ENCODE data around the gene UBE2D2.
A peak's percentile ranks its signal among the peaks of the same experiment; 100 is the strongest.
"Not testable (repeated sequence)": the region's sequence is repeated elsewhere in the genome, so short reads cannot be mapped to it uniquely, and the experiment has no call there.

The UBE2D2 gene

DNA sequence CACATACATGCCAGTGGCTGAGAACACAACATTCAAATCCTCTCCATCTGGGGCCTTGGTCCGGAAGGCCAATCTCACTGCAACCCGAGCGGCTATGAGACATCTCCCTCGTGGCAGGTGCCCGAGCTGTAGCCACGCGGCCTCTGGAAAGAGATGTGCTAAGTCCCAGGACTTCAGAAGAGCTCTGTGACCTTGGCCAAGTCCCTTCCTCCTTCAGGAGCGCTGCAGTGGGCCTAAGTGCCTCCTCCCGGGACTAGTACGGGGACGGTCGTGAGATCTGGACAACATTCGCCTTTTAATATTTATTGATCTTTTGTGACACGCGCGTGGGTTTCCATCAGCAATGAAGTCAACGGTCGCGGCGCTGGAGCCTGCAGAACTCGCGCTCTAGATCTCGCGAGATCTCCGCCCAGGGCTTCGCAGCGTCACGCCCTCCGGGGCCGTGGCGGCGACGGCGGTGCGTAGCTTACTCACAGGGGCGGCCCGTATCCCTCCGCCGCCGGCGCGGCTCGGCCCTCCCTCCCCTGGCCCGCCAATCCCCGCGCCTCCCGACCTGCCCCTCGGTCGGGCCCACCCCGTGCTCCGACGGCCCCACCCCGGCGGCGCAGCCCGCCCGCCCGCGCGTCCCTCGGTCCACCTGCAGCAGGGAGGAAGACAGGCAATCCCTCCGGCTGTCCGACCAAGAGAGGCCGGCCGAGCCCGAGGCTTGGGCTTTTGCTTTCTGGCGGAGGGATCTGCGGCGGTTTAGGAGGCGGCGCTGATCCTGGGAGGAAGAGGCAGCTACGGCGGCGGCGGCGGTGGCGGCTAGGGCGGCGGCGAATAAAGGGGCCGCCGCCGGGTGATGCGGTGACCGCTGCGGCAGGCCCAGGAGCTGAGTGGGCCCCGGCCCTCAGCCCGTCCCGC lies at the start of gene UBE2D2:
Gene UBE2D2, plus strand, starts transcription at position 588 of the 903 bp plus-strand sequence. CDS start 453 bp downstream, outside the sequence.
- DNase-seq (ENCODE audit: extremely low read depth in 1 of 2, low read depth in 1 of 2), result peak; percentile 87 to 96

- DNase-seq (ENCODE audit: extremely low read depth in 1 of 2, low read depth in 1 of 2), result no peak
Measured at GRCh38 chr5:139512786-139513390, 48.3 kb upstream of the UBE2D2 start.

DNA sequence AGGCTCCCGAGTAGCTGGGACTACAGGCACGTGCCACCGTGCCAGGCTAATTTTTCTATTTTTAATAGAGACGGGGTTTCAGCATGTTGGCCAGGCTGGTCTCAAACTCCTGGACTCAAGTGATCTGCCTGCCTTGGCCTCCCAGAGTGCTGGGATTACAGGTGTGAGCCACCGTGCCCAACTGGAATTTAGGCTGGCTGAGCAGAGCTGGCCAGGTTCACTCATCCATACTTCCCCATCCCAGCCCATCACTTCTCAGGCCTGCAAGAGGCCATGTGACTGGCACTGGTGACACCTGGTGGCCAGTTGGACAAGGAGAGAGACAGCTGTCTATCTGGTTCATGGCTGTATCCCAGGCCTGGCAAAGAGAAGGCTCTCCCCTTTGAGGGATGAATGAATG lies 47.7 kb upstream of the UBE2D2 start:
- DNase-seq (ENCODE audit: extremely low read depth in 1 of 2, low read depth in 1 of 2), result peak; percentile 53 to 62

GRCh38 chr5:139513852-139514485 lies 47.2 kb upstream of the UBE2D2 start:
- no peak for DNase-seq (ENCODE audit: extremely low read depth in 1 of 2, low read depth in 1 of 2)

- no peak for DNase-seq (ENCODE audit: extremely low read depth in 1 of 2, low read depth in 1 of 2)
Measured at GRCh38 chr5:139514486-139514856, 46.7 kb upstream of the UBE2D2 start.

- peak; percentile 59 to 88 for DNase-seq (ENCODE audit: extremely low read depth in 1 of 2, low read depth in 1 of 2)
Measured at GRCh38 chr5:139517683-139518564, 43.2 kb upstream of the UBE2D2 start.

GRCh38 chr5:139523635-139524445 lies 37.3 kb upstream of the UBE2D2 start:
- DNase-seq (ENCODE audit: extremely low read depth in 1 of 2, low read depth in 1 of 2), result no peak

DNA sequence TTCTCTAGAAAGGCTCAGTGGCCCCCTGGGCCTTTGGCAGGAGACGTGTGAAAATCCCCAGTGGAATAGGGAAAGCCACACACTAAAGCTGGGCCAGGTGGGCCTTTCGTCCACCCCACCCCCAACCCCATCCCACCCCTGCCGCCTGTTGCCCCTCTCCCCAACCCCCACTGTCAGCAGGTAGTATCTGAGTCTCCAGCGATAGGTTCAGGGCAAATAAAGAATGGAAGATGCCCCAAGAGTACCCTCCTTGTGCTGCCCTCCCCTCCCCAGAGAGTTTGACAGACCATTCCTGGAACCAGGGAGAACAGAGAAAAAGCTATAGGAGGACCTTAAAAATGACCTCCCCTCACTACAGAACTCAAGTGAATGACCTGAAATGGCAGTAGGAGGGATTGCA lies 36.7 kb upstream of the UBE2D2 start:
- no peak for DNase-seq (ENCODE audit: extremely low read depth in 1 of 2, low read depth in 1 of 2)

GRCh38 chr5:139524940-139525585 lies 36.1 kb upstream of the UBE2D2 start:
- no peak for DNase-seq (ENCODE audit: extremely low read depth in 1 of 2, low read depth in 1 of 2)

DNA sequence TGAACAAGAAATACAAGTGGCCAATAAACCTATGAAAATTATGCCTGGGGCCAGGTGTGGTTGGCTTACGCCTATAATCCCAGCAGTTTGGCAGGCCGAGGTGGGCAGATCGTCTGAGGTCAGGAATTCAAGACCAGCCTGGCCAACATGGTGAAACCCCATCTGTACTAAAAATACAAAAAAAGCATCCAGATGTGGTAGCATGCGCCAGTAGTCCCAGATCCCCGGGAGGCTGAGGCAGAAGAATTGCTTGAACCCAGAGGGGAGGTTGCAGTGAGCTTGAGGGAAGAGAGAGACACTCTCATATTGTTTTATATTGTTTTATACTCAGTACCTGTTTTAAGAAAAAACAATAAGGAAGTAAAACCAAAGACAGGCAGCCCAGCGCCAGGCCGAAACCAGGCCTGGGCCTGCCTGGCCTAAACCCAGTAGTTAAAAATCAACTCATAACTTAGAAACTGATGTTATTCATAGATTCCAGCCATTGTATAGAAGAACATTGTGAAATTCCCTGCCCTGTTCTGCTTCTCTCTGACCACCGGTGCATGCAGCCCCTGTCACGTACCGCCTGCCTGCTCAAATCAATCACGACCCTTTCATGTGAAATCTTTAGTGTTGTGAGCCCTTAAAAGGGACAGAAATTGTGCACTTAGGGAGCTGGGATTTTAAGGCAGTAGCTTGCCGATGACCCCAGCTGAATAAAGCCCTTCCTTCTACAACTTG lies 35.4 kb upstream of the UBE2D2 start:
- not testable (repeated sequence) for DNase-seq (ENCODE audit: extremely low read depth in 1 of 2, low read depth in 1 of 2)

GRCh38 chr5:139526309-139527089 lies 34.6 kb upstream of the UBE2D2 start:
- not testable (repeated sequence) for DNase-seq (ENCODE audit: extremely low read depth in 1 of 2, low read depth in 1 of 2)

GRCh38 chr5:139527090-139527470 lies 34.1 kb upstream of the UBE2D2 start:
- not testable (repeated sequence) for DNase-seq (ENCODE audit: extremely low read depth in 1 of 2, low read depth in 1 of 2)

DNA sequence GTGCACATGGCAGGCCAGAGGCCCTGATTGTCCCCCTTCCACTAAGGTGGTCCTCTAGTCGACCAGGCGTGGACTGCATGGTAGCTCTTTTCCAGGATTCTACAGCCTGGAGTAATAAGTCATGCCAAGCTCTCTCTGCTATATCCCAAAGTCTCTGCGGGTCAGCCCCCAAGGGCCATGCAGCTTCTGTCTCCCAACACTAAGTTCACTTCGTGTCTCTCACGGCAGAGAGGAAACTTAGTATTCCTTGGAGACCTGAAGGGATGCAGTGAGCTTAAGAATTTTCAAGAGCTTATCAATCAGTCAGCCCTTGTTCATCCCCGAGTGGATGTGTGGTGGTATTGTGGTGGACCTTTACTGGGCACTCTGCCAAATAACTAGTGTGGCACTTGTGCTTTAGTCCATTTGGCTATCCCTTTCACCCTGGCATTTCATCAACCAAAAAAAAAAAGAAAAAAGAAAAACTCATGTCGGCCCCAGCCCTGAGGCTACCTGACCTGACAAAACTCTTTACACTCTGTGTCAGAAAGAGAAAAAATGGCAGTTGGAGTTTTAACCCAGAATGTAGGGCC lies 33.2 kb upstream of the UBE2D2 start:
- not testable (repeated sequence) for DNase-seq (ENCODE audit: extremely low read depth in 1 of 2, low read depth in 1 of 2)

GRCh38 chr5:139528695-139529094 lies 32.4 kb upstream of the UBE2D2 start:
- DNase-seq (ENCODE audit: extremely low read depth in 1 of 2, low read depth in 1 of 2), result not testable (repeated sequence)

- DNase-seq (ENCODE audit: extremely low read depth in 1 of 2, low read depth in 1 of 2), result not testable (repeated sequence)
Measured at GRCh38 chr5:139530079-139530478, 31.1 kb upstream of the UBE2D2 start.

GRCh38 chr5:139531772-139532169 lies 29.4 kb upstream of the UBE2D2 start:
- no peak for DNase-seq (ENCODE audit: extremely low read depth in 1 of 2, low read depth in 1 of 2)

GRCh38 chr5:139543423-139543991 lies 17.6 kb upstream of the UBE2D2 start:
- peak in 1 of 2 donors; percentile 22 for DNase-seq (ENCODE audit: extremely low read depth in 1 of 2, low read depth in 1 of 2)
